K562 (cell line): ENCODE results near the gene SPATA31D4. TPM values are rescaled to one million over a fixed set of nuclear protein-coding genes. Genes with fewer than 3 reads are reported as not detected.

Experiments
- ATAC-seq: fragments of 200-7000 bp; cut with Tn5 transposase; 3 replicates; pipeline ENCODE4 v1.9.1; 2020; ENCODE audit warnings: moderate library complexity
- BruUV-seq: library from RNA; stranded (reverse); fragments of 400-500 nt; replicated peaks from 2 replicates; lab custom pipeline; 2021; lab: Mats Ljungman, UMichigan
- CTCF ChIA-PET: fragments of 300-600 bp; formaldehyde crosslinking; extraction: SDS; loops from one replicate; lab custom pipeline; 2021; ENCODE audit warnings: low intra/inter-chr PET ratio; lab: Yijun Ruan, JAX
- POLR2A ChIA-PET: fragments of 300-600, 350-650 bp; sonication (Branson Sonifier 250); formaldehyde crosslinking; extraction: SDS; loops from one replicate; lab custom pipeline; 2021; ENCODE audit warnings: antibody characterized with exemption, inconsistent platforms; lab: Yijun Ruan, JAX
- DNase-seq, 4 experiments: peaks; one replicate each; pipeline versions ENCODE4 v3.0.0 to v3.0.0-alpha.2; 2011 to 2018; ENCODE audit warnings: low spot score in 3 of 4, mixed read lengths in 3 of 4; ENCODE audit errors: extremely low read depth in 1 of 4
- FAIRE-seq: peaks from 2 replicates; lab custom pipeline; 2011; peaks lifted over from hg19 to GRCh38; lab: Jason Lieb, UNC
- H2AFZ ChIP-seq: 2 replicates; pipeline ENCODE4 v1.6.0; 2011; ENCODE audit warnings: low read depth, low read length, control low read depth, inconsistent platforms
- H3K27ac ChIP-seq: fragments of 200-600 bp; 3 replicates; pipeline ENCODE4 v1.8.0; 2011; ENCODE audit warnings: low read depth, mild to moderate bottlenecking, control low read depth, inconsistent platforms, low read length, moderate library complexity, mixed read lengths; ENCODE audit errors: extremely low read depth
- H3K27me3 ChIP-seq, 2 experiments: fragments of 300-600 bp in 1 of 2; 2 replicates in 1 of 2; 3 replicates in 1 of 2; pipeline versions ENCODE4 v1.6.0 to v1.8.0; 2011; ENCODE audit warnings: inconsistent platforms in 2 of 2, low read length in 2 of 2, mild to moderate bottlenecking in 1 of 2, mixed read lengths in 1 of 2, moderate library complexity in 1 of 2; ENCODE audit not compliant: control insufficient read depth in 2 of 2, insufficient read depth in 2 of 2
- H3K36me3 ChIP-seq: fragments of 300-600 bp; 3 replicates; pipeline ENCODE4 v1.8.0; 2011; ENCODE audit warnings: mild to moderate bottlenecking, low read length, inconsistent platforms; ENCODE audit not compliant: control insufficient read depth, insufficient read depth
- H3K4me1 ChIP-seq, 2 experiments: fragments of 200-600 bp in 1 of 2; replicated peaks in 1 of 2; 2 replicates in 1 of 2; 3 replicates in 1 of 2; pipeline versions ENCODE4 v1.5.1 to v1.8.0; 2011; ENCODE audit warnings: inconsistent platforms in 2 of 2, low read length in 2 of 2, mild to moderate bottlenecking in 1 of 2, mixed read lengths in 1 of 2, moderate library complexity in 1 of 2; ENCODE audit not compliant: control insufficient read depth in 2 of 2, insufficient read depth in 2 of 2
- H3K4me2 ChIP-seq: 2 replicates; pipeline ENCODE4 v1.6.1; 2011; ENCODE audit warnings: low read length, control low read depth, inconsistent platforms, mixed read lengths; ENCODE audit not compliant: insufficient read depth
- H3K4me3 ChIP-seq: fragments of 200-600 bp; sonication (generic), shearing (Covaris generic); 2 replicates; pipeline ENCODE4 v1.5.1; 2016; ENCODE audit warnings: control low read depth, inconsistent platforms
- H3K79me2 ChIP-seq: fragments of 200-600 bp; 3 replicates; pipeline ENCODE4 v1.8.0; 2011; ENCODE audit warnings: low read length, inconsistent platforms; ENCODE audit not compliant: control insufficient read depth, insufficient read depth
- H3K9ac ChIP-seq, 2 experiments: 2 replicates each; pipeline versions ENCODE4 v1.6.0 to v1.6.1; 2011; ENCODE audit warnings: low read depth in 2 of 2, low read length in 2 of 2, control low read depth in 1 of 2, inconsistent platforms in 1 of 2, mild to moderate bottlenecking in 1 of 2, mixed read lengths in 1 of 2; ENCODE audit not compliant: insufficient read depth in 1 of 2
- H3K9me1 ChIP-seq: one replicate; pipeline ENCODE4 v1.6.0; 2011; ENCODE audit warnings: inconsistent platforms, mild to moderate bottlenecking, low read length, moderate library complexity; ENCODE audit not compliant: control insufficient read depth, insufficient read depth
- H3K9me3 ChIP-seq: replicated peaks from 2 replicates; pipeline ENCODE4 v1.5.1; 2011; ENCODE audit warnings: low read depth, low read length, inconsistent platforms; ENCODE audit not compliant: control insufficient read depth, insufficient read depth
- H4K20me1 ChIP-seq: replicated peaks from 2 replicates; pipeline ENCODE4 v1.6.1; 2011; ENCODE audit warnings: low read length, inconsistent platforms, mixed read lengths; ENCODE audit not compliant: control insufficient read depth, insufficient read depth
- IRF2 ChIP-seq: sonication (generic); formaldehyde crosslinking; IDR thresholded peaks from 2 replicates; pipeline ENCODE4 v1.8.1; 2022; ENCODE audit warnings: mild to moderate bottlenecking, missing genetic modification reagents
- JUND ChIP-seq, 2 experiments: IDR thresholded peaks; 2 replicates in 1 of 2; 3 replicates in 1 of 2; pipeline ENCODE4 v1.6.1; 2011; ENCODE audit warnings: borderline replicate concordance in 2 of 2, low read depth in 2 of 2, low read length in 2 of 2, improper control_type of control experiment in 1 of 2, missing biosample characterization in 1 of 2, missing genetic modification characterization in 1 of 2, missing genetic modification reagents in 1 of 2
- YBX1 ChIP-seq: fragments of 450-650 bp; IDR thresholded peaks from 2 replicates; pipeline ENCODE4 v1.7.1; 2016; ENCODE audit warnings: mild to moderate bottlenecking
- WGBS: fragments of 100-300 bp; shearing (Covaris generic); methylation state at CpG from one replicate; pipeline ENCODE4 v1.1.6; 2016; ENCODE audit warnings: low coverage, mixed read lengths; ENCODE audit not compliant: insufficient coverage; ENCODE audit errors: missing lambda C conversion rate; 5-methylcytosine and 5-hydroxymethylcytosine counted together
- in situ Hi-C: fragments of 300-500 bp; cut with MboI; formaldehyde crosslinking; loops from 4 replicates; pipeline ENCODE4 v1.15.0; 2018; ENCODE audit warnings: inconsistent platforms, mixed read lengths
- intact Hi-C: fragments of 100-400 bp; cut with micrococcal nuclease; formaldehyde crosslinking; loops from 2 replicates; pipeline ENCODE4 v1.14.2; 2022
- polyA plus RNA-seq, 8 experiments: library from polyadenylated mRNA; depleted of rRNA in 4 of 8; stranded (reverse) in 5 of 8; unstranded in 3 of 8; fragments of >200 nt; fragmentation: Nextera tagmentation in 2 of 8; fragmentation: Illumina TruSeq in 1 of 8; extraction: Ambion mirVana in 2 of 8; extraction: Trizol in 1 of 8; gene quantifications; 2 replicates each; pipeline versions ENCODE4 v1.2.1 to v1.2.3, GENCODE V29; 2011 to 2014; ENCODE audit warnings: inconsistent platforms in 1 of 8, missing spikeins in 1 of 8
- total RNA-seq, 7 experiments: library from RNA; depleted of rRNA in 6 of 7; stranded (reverse); fragments of >200 nt in 6 of 7; fragmentation: Illumina TruSeq in 2 of 7; extraction: Trizol in 2 of 7; gene quantifications; 2 replicates each; pipeline versions ENCODE4 v1.2.1 to v1.2.3, GENCODE V29; 2011 to 2021; ENCODE audit warnings: low replicate concordance in 1 of 7
- TF ChIP-seq, protein P1 (sequence below), 2 experiments: fragments of 450-650 bp; formaldehyde crosslinking in 1 of 2; IDR thresholded peaks; 2 replicates each; pipeline versions ENCODE4 v1.4.0 to v1.6.1; 2014 to 2020; ENCODE audit warnings: mild to moderate bottlenecking in 2 of 2, borderline replicate concordance in 1 of 2, low read depth in 1 of 2
- TF ChIP-seq, protein P2 (sequence below): fragments of 250-450 bp; sonication (Bioruptor Pico); IDR thresholded peaks from 2 replicates; pipeline ENCODE4 v1.8.0; 2022; ENCODE audit warnings: moderate library complexity, mild to moderate bottlenecking, inconsistent platforms

Gene SPATA31D4
- total and polyA plus RNA-seq, 9 of the 15 experiments (the other 6 are each of a cell fraction or from before 2014, with no cell fraction given): not detected

DNA sequence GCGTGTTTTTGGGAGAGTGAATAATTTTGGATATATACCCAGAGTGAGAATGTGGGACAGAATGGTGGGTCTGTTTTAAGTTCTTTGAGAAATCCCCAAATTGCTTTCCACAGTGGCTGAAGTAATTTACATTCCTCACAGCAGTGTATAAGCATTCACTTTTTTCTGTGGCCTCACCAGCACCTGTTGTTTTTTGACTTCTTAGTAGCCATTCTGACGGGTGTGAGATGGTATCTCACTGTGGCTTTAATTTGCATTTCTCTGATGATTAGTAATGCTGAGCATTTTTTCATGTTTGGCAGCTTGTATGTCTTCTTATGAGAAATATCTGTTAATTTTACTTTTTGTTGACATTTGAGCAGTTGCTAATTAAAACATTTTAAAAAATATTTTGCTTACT is 51.0 kb downstream of the SPATA31D4 start:
- Histone ChIP-seq H3K4me3 (no peak overlapping the region), H3K4me1 (no peaks in the 10 kb centered on the region), H3K36me3 (no peaks in the 10 kb centered on the region), H3K9me1 (no peaks in the 10 kb centered on the region), H3K9ac (no peak overlapping the region), H4K20me1 (no peaks in the 10 kb centered on the region), H3K27me3 (no peaks in the 10 kb centered on the region), H3K4me2 (no peak overlapping the region), H3K9me3 (no peaks in the 10 kb centered on the region), H2AFZ (no peak overlapping the region), H3K27ac (no peak overlapping the region), H3K79me2 (no peaks in the 10 kb centered on the region)
- ATAC-seq (no peak), FAIRE-seq (no peak), DNase-seq (no peak)
- WGBS: 0% methylated on average over 2 of the region's 2 CpGs
- in situ Hi-C loops: no loop called here
- BruUV-seq: no TSS peak
- ChIA-PET CTCF (no interaction called here), POLR2A (no interaction called here)
- intact Hi-C loops: no loop called here
- TF ChIP-seq, protein P1, sequence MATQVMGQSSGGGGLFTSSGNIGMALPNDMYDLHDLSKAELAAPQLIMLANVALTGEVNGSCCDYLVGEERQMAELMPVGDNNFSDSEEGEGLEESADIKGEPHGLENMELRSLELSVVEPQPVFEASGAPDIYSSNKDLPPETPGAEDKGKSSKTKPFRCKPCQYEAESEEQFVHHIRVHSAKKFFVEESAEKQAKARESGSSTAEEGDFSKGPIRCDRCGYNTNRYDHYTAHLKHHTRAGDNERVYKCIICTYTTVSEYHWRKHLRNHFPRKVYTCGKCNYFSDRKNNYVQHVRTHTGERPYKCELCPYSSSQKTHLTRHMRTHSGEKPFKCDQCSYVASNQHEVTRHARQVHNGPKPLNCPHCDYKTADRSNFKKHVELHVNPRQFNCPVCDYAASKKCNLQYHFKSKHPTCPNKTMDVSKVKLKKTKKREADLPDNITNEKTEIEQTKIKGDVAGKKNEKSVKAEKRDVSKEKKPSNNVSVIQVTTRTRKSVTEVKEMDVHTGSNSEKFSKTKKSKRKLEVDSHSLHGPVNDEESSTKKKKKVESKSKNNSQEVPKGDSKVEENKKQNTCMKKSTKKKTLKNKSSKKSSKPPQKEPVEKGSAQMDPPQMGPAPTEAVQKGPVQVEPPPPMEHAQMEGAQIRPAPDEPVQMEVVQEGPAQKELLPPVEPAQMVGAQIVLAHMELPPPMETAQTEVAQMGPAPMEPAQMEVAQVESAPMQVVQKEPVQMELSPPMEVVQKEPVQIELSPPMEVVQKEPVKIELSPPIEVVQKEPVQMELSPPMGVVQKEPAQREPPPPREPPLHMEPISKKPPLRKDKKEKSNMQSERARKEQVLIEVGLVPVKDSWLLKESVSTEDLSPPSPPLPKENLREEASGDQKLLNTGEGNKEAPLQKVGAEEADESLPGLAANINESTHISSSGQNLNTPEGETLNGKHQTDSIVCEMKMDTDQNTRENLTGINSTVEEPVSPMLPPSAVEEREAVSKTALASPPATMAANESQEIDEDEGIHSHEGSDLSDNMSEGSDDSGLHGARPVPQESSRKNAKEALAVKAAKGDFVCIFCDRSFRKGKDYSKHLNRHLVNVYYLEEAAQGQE (IDR thresholded peaks at IDR 0.05; ENCODE audit: borderline replicate concordance): no peak
- TF ChIP-seq, protein P1 (CRISPR knock-in tag; IDR thresholded peaks at IDR 0.05; ENCODE audit: low read depth): no peak
- TF ChIP-seq YBX1 (no peak), IRF2 (CRISPR knock-in tag) (no peak), JUND (IDR thresholded peaks at IDR 0.05; ENCODE audit: borderline replicate concordance, low read depth, low read length) (no peak), JUND (tag; IDR thresholded peaks at IDR 0.05; ENCODE audit: borderline replicate concordance, low read depth, low read length) (no peak)
- TF ChIP-seq, protein P2, sequence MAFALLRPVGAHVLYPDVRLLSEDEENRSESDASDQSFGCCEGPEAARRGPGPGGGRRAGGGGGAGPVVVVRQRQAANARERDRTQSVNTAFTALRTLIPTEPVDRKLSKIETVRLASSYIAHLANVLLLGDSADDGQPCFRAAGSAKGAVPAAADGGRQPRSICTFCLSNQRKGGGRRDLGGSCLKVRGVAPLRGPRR (CRISPR knock-in tag): no peak
